ENCODE results near the gene LMO4.

Gene LMO4

DNA sequence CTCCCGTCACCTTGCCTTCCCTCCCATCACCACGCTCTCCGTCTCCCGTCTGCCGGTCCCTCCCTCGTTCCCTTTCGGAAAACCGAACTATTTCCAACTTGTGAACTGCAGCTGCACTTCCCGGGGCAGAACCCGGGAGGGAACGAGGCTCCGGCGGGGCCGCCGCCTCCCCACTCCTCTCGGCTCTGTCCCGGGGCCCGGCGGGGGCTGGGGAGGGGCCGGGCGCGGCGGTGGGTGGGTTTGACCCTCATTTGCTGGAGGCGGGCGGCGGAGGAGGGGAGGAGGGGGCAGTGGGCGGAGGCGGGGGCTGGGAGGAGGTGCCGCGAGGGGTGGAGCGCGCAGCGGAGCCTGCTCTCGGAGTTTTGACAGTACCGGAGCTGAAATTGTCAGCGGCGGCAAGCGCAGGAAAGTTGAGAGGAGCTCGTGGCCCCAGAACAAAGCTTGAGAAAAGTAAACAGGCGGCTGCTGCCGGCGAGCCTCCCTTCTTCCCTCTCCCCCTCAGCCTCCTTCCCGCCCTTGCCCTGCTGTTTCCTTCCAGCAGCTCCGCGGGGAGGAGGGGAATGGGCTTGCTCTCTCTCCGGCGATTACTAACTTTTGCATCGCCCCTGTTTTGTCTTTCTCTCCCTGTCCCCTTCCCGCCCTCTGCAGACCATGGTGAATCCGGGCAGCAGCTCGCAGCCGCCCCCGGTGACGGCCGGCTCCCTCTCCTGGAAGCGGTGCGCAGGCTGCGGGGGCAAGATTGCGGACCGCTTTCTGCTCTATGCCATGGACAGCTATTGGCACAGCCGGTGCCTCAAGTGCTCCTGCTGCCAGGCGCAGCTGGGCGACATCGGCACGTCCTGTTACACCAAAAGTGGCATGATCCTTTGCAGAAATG is 2.9 kb downstream of the LMO4 start:
- Histone ChIP-seq H2AFZ (ENCODE audit: low read length) (no peak overlapping the region), H3K9me2 (ENCODE audit: low read depth, low read length) (no peaks in the 10 kb centered on the region), H3K9me3 (ENCODE audit: low read length) (no peaks in the 10 kb centered on the region), H3K9ac (ENCODE audit: low read length) (peak overlapping the region; percentile 55; the same call in 1 of the 2 replicates), H3K27ac (ENCODE audit: low read depth, low read length, poor library complexity, severe bottlenecking) (no peak overlapping the region), H3F3A (ENCODE audit: insufficient read depth, low read length) (peaks cover 10% of the 10 kb centered on the region), H3K4me2 (ENCODE audit: low read length) (peak overlapping the region; percentile 89), H3K36me3 (ENCODE audit: insufficient read depth, low read length) (peaks cover 17% of the 10 kb centered on the region), H3K4me1 (ENCODE audit: insufficient read depth, low read length, severe bottlenecking) (peaks cover 70% of the 10 kb centered on the region), H4K20me1 (ENCODE audit: insufficient read depth, low read length) (no peaks in the 10 kb centered on the region), H3K79me2 (ENCODE audit: insufficient read depth, low read length) (no peaks in the 10 kb centered on the region), H3K27me3 (ENCODE audit: insufficient read depth, low read length) (no peaks in the 10 kb centered on the region), H3K4me3 (ENCODE audit: low read depth, low read length, poor library complexity, severe bottlenecking) (peak overlapping the region; percentile 80)
- TF ChIP-seq EZH2 (IDR thresholded peaks at IDR 0.05; ENCODE audit: borderline replicate concordance, low read length), result no peak
- TF ChIP-seq, protein P1, sequence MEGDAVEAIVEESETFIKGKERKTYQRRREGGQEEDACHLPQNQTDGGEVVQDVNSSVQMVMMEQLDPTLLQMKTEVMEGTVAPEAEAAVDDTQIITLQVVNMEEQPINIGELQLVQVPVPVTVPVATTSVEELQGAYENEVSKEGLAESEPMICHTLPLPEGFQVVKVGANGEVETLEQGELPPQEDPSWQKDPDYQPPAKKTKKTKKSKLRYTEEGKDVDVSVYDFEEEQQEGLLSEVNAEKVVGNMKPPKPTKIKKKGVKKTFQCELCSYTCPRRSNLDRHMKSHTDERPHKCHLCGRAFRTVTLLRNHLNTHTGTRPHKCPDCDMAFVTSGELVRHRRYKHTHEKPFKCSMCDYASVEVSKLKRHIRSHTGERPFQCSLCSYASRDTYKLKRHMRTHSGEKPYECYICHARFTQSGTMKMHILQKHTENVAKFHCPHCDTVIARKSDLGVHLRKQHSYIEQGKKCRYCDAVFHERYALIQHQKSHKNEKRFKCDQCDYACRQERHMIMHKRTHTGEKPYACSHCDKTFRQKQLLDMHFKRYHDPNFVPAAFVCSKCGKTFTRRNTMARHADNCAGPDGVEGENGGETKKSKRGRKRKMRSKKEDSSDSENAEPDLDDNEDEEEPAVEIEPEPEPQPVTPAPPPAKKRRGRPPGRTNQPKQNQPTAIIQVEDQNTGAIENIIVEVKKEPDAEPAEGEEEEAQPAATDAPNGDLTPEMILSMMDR (IDR thresholded peaks at IDR 0.05; ENCODE audit: low read length), result 0 out of 2 replicates have a peak, but pooled peaks have one; percentile 22

DNA sequence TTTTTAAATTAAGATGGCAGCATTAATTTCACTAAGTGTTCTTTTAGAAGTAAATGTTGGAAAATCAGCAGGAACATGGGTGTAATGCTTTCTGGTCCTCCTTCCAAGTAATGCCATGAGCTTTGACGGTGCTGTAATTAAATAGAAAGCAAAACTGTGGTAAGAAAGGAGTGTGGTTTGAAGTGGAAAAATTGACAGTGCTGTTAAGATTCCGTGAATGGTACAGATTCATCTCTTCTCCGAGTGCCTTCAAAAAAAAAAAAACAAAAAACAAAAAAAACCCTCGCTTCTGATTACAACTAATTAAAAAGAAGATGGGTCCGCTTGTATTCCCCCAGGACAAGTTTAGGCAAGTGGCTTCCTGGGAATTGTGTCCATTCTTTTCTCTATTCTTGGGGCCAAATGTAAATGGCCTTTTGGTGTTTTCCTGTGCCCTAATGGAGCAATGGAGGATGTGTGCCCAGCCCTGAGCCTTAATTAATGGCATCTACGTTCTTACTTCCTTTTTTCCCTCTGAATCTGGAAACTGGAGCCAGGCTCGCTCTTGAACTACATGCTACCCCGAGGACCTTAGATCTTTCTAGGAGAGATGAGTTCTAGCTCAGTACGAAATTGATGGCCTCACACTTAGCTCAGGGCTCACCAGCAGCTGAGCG is 5.1 kb downstream of the LMO4 start:
- Histone ChIP-seq H3K27me3 (ENCODE audit: insufficient read depth, low read length) (no peaks in the 10 kb centered on the region), H3K9ac (ENCODE audit: low read length) (peak overlapping the region; percentile 64; the same call in 1 of the 2 replicates)

DNA sequence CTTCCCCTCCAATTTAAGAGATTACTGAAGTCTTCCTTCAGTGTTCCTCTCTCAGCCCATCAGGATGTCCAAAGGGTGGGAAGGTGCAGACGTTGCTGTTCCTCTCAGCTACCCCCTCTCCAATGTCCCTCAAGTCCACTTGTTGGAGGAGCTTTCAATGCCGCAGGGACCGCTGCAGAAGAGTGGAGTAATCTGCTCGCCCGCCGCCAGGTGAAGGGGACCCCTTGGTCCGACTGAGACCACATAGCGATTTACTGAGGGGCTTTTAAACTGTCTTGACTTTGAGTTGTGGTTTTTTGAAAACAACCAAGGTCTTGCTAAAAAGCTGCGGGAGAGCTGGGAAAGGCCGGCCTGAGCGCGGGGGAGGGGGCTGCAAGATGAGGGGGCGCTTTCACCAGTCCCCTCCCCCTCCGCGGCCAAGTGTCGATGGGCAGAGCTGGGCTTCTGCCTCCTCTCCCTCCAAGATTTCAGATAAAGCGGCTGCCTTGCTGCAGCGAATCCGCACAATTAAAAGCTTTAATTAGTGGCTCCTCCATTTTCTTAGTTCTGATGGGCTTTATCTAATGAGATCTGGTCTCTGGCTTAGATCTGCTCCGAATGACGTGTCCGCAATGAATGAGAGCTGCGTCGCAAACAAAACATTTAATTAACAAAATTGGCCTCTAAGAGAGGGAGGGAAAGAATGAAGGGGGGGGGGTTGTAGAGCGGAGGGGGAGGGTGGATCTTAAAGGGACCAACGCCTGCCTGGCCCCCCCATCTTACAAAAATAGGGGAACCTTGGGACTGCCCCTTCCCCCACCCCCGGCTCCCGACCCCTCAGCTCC is 5.9 kb downstream of the LMO4 start:
- H3K4me2 ChIP-seq (ENCODE audit: low read length), result peak overlapping the region; percentile 82
- H3K9ac ChIP-seq (ENCODE audit: low read length), result peak overlapping the region; percentile 64
- peaks cover 32% of the 10 kb centered on the region for H3K36me3 ChIP-seq (ENCODE audit: insufficient read depth, low read length)
- peak overlapping the region; percentile 64 for H3K4me3 ChIP-seq (ENCODE audit: low read depth, low read length, poor library complexity, severe bottlenecking)
- no peaks in the 10 kb centered on the region for H3K79me2 ChIP-seq (ENCODE audit: insufficient read depth, low read length)
- H3K9me3 ChIP-seq (ENCODE audit: low read length), result no peaks in the 10 kb centered on the region
- no peaks in the 10 kb centered on the region for H3K27me3 ChIP-seq (ENCODE audit: insufficient read depth, low read length)
- no peak for TF ChIP-seq EZH2 (IDR thresholded peaks at IDR 0.05; ENCODE audit: borderline replicate concordance, low read length)
- TF ChIP-seq, protein P1 (IDR thresholded peaks at IDR 0.05; ENCODE audit: low read length), result peak; percentile 47; the same call in 1 of the 2 replicates
- H3F3A ChIP-seq (ENCODE audit: insufficient read depth, low read length), result peaks cover 6% of the 10 kb centered on the region
- H3K9me2 ChIP-seq (ENCODE audit: low read depth, low read length), result no peaks in the 10 kb centered on the region
- no peaks in the 10 kb centered on the region for H4K20me1 ChIP-seq (ENCODE audit: insufficient read depth, low read length)
- peak overlapping the region; percentile 59 for H3K27ac ChIP-seq (ENCODE audit: low read depth, low read length, poor library complexity, severe bottlenecking)
- peaks cover 63% of the 10 kb centered on the region for H3K4me1 ChIP-seq (ENCODE audit: insufficient read depth, low read length, severe bottlenecking)
- no peak overlapping the region for H2AFZ ChIP-seq (ENCODE audit: low read length)

More for the DNA sequence above, 5.1 kb downstream of the LMO4 start:
- Histone ChIP-seq H4K20me1 (ENCODE audit: insufficient read depth, low read length) (no peaks in the 10 kb centered on the region), H3K4me3 (ENCODE audit: low read depth, low read length, poor library complexity, severe bottlenecking) (peak overlapping the region; percentile 64), H2AFZ (ENCODE audit: low read length) (no peak overlapping the region), H3K36me3 (ENCODE audit: insufficient read depth, low read length) (peaks cover 25% of the 10 kb centered on the region), H3K9me3 (ENCODE audit: low read length) (no peaks in the 10 kb centered on the region), H3F3A (ENCODE audit: insufficient read depth, low read length) (peaks cover 6% of the 10 kb centered on the region), H3K79me2 (ENCODE audit: insufficient read depth, low read length) (no peaks in the 10 kb centered on the region), H3K4me2 (ENCODE audit: low read length) (peak overlapping the region; percentile 82), H3K4me1 (ENCODE audit: insufficient read depth, low read length, severe bottlenecking) (peaks cover 63% of the 10 kb centered on the region), H3K9me2 (ENCODE audit: low read depth, low read length) (no peaks in the 10 kb centered on the region), H3K27ac (ENCODE audit: low read depth, low read length, poor library complexity, severe bottlenecking) (no peak overlapping the region)
- TF ChIP-seq, protein P1 (IDR thresholded peaks at IDR 0.05; ENCODE audit: low read length), result no peak
- TF ChIP-seq EZH2 (IDR thresholded peaks at IDR 0.05; ENCODE audit: borderline replicate concordance, low read length), result no peak
